ENCODE data around the gene RNF217. TPM values are rescaled to one million over a fixed set of nuclear protein-coding genes. Genes with fewer than 3 reads are reported as not detected.
"Not testable (repeated sequence)": the region's sequence is repeated elsewhere in the genome, so short reads cannot be mapped to it uniquely, and the experiment has no call there.

The RNF217 gene
- total and polyA plus RNA-seq, 2 of the 8 experiments (the other 6 are each of a cell fraction or from before 2014, with no cell fraction given), result 2.0 to 8.9 TPM

DNA sequence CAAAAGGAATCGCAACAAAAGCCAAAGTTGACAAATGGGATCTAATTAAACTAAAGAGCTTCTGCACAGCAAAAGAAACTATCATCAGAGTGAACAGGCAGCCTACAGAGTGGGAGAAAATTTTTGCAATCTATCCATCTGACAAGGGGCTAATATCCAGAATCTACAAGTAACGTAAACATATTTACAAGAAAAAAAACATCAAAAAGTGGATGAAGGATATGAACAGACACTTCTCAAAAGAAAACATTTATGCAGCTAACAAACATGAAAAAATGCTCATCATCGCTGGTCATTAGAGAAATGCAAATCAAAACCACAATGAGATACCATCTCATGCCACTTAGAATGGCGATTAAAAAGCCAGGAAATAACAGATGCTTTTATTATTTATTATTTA lies 74.2 kb downstream of the RNF217 start:
- H3K9me3 ChIP-seq (ENCODE audit: insufficient read depth in 2 of 2, low read depth in 1 of 2, low read length in 1 of 2); H2BK5ac ChIP-seq (ENCODE audit: low read depth, low read length); H2BK120ac ChIP-seq (replicated peaks; ENCODE audit: low read depth, low read length); H3K79me1 ChIP-seq (ENCODE audit: low read depth, low read length); H4K91ac ChIP-seq (replicated peaks; ENCODE audit: insufficient read length, low read length); H2BK15ac ChIP-seq (ENCODE audit: low read length); H3K4ac ChIP-seq (replicated peaks; ENCODE audit: insufficient read length, low read depth, low read length); H3K23me2 ChIP-seq (ENCODE audit: low read depth, low read length); H3K14ac ChIP-seq (ENCODE audit: insufficient read length); H3K9ac ChIP-seq (replicated peaks in 1 of 4; ENCODE audit: extremely low read depth in 1 of 4, low read depth in 3 of 4, low read length in 3 of 4); POLR2A ChIA-PET (ENCODE audit: partially characterized antibody); CTCF ChIA-PET (ENCODE audit: partially characterized antibody); H3K36me3 ChIP-seq (ENCODE audit: control insufficient read depth in 2 of 4, insufficient read depth in 4 of 4, low read length in 3 of 4); FAIRE-seq; H3K79me2 ChIP-seq (ENCODE audit: control insufficient read depth in 1 of 2, insufficient read depth in 2 of 2, low read length in 2 of 2); H4K8ac ChIP-seq (ENCODE audit: extremely low read depth, insufficient read depth, low read length); H2AFZ ChIP-seq (ENCODE audit: low read length); H2AK5ac ChIP-seq (ENCODE audit: low read depth, low read length); H4K5ac ChIP-seq (ENCODE audit: insufficient read length, low read depth, low read length); H3K4me2 ChIP-seq (ENCODE audit: insufficient read depth in 1 of 2, low read depth in 2 of 2, low read length in 2 of 2); H2BK20ac ChIP-seq (ENCODE audit: low read length); DNase-seq (ENCODE audit: low read depth in 1 of 2, low spot score in 2 of 2); H3K23ac ChIP-seq (ENCODE audit: insufficient read length); H2BK12ac ChIP-seq (ENCODE audit: low read depth, low read length); H3K56ac ChIP-seq (replicated peaks; ENCODE audit: insufficient read length, low read depth, low read length); H3K4me3 ChIP-seq (ENCODE audit: extremely low read depth in 1 of 4, insufficient read depth in 2 of 4, low read depth in 3 of 4, low read length in 4 of 4); H3K18ac ChIP-seq (ENCODE audit: extremely low read depth, low read length); H3K4me1 ChIP-seq (replicated peaks in 1 of 4; ENCODE audit: control insufficient read depth in 3 of 4, insufficient read depth in 4 of 4, low read length in 3 of 4); H3K27me3 ChIP-seq (replicated peaks in 1 of 4; ENCODE audit: control insufficient read depth in 3 of 4, extremely low read depth in 1 of 4, insufficient read depth in 3 of 4, low read length in 3 of 4); H4K20me1 ChIP-seq (replicated peaks in 1 of 2; ENCODE audit: control insufficient read depth in 1 of 2, insufficient read depth in 2 of 2, low read length in 2 of 2); H3K27ac ChIP-seq (ENCODE audit: low read depth, low read length): not testable (repeated sequence)
- WGBS, 2 experiments (ENCODE audit: extremely low coverage in 1 of 2, insufficient coverage in 1 of 2, insufficient read length in 1 of 2, insufficient replicate concordance in 2 of 2, low coverage in 1 of 2, low lambda C conversion rate in 2 of 2, missing lambda C conversion rate in 1 of 2), result 91% methylated on average over 4 of the region's 4 CpGs; no CpG with 5 or more reads in 1 of the 2 experiments

All from H1 (cell line).